ENCODE measurements around the gene AZU1.
"Not testable (repeated sequence)": the region's sequence is repeated elsewhere in the genome, so short reads cannot be mapped to it uniquely, and the experiment has no call there.

DNA sequence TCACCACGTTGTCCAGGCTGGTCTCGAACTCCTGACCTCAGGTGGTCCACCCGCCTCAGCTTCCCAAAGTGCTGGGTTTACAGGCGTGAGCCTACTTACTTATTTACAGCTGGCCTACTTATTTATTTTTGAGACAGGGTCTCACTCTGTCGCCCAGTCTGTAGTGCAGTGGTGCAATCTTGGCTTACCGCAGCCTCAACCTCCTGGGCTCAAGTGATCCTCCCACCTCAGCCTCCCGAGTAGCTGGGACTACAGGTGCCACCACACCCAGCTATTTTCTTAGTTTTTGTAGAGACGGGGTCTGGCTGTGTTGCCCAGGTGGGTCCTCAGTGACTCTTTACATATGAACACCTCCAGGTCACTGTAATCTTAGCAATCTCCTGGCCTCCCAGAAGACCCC lies 21.6 kb downstream of the AZU1 start:
- TF ChIP-seq, protein P1, sequence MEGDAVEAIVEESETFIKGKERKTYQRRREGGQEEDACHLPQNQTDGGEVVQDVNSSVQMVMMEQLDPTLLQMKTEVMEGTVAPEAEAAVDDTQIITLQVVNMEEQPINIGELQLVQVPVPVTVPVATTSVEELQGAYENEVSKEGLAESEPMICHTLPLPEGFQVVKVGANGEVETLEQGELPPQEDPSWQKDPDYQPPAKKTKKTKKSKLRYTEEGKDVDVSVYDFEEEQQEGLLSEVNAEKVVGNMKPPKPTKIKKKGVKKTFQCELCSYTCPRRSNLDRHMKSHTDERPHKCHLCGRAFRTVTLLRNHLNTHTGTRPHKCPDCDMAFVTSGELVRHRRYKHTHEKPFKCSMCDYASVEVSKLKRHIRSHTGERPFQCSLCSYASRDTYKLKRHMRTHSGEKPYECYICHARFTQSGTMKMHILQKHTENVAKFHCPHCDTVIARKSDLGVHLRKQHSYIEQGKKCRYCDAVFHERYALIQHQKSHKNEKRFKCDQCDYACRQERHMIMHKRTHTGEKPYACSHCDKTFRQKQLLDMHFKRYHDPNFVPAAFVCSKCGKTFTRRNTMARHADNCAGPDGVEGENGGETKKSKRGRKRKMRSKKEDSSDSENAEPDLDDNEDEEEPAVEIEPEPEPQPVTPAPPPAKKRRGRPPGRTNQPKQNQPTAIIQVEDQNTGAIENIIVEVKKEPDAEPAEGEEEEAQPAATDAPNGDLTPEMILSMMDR (IDR thresholded peaks at IDR 0.05) = not testable (repeated sequence)
- not testable (repeated sequence) for TF ChIP-seq POLR2A (IDR thresholded peaks at IDR 0.05)

All from heart left ventricle (tissue), 13 donors.